IMR-90 (cell line): ENCODE data around the gene CPA5. TPM values are rescaled to one million over a fixed set of nuclear protein-coding genes. Genes with fewer than 3 reads are reported as not detected.

Source experiments
- ATAC-seq: fragments of 200-7000 bp; cut with Tn5 transposase; 2 replicates; pipeline ENCODE4 v1.9.1; 2020; ENCODE audit warnings: low read depth, mild to moderate bottlenecking, moderate library complexity
- BruUV-seq: library from RNA; stranded (reverse); fragments of 400-500 nt; replicated peaks from 2 replicates; lab custom pipeline; 2021; lab: Mats Ljungman, UMichigan
- CTCF ChIA-PET: fragments of 300-600 bp; formaldehyde crosslinking; extraction: SDS; loops from one replicate; lab custom pipeline; 2021; ENCODE audit warnings: antibody characterized with exemption; lab: Yijun Ruan, JAX
- POLR2A ChIA-PET: fragments of 300-600 bp; sonication (Branson Sonifier 250); formaldehyde crosslinking; loops from one replicate; lab custom pipeline; 2022; ENCODE audit warnings: antibody characterized with exemption; ENCODE audit not compliant: unreplicated experiment; lab: Charles Lee
- DNase-seq: peaks from one replicate; pipeline ENCODE4 v3.0.0; 2013
- H2AFZ ChIP-seq: replicated peaks from 2 replicates; pipeline ENCODE3; 2013; ENCODE audit warnings: low read length, mild to moderate bottlenecking; ENCODE audit not compliant: poor library complexity
- H2AK5ac ChIP-seq: 2 replicates; pipeline ENCODE4 v1.6.1; 2013; ENCODE audit warnings: low read depth, low read length, inconsistent platforms
- H2AK9ac ChIP-seq: replicated peaks from 2 replicates; pipeline ENCODE3; 2013; ENCODE audit warnings: mild to moderate bottlenecking, low read depth, low read length, moderate library complexity; ENCODE audit not compliant: poor library complexity
- H2BK120ac ChIP-seq: 2 replicates; pipeline ENCODE4 v1.6.1; 2013; ENCODE audit warnings: low read depth, low read length, inconsistent platforms
- H2BK15ac ChIP-seq: 3 replicates; pipeline ENCODE4 v1.6.1; 2013; ENCODE audit warnings: low read depth, low read length, inconsistent platforms
- H2BK20ac ChIP-seq: 2 replicates; pipeline ENCODE4 v1.6.1; 2013; ENCODE audit warnings: low read depth, mild to moderate bottlenecking, inconsistent platforms, low read length, moderate library complexity
- H2BK5ac ChIP-seq: 2 replicates; pipeline ENCODE4 v1.6.1; 2013; ENCODE audit warnings: mild to moderate bottlenecking, low read depth, low read length, inconsistent platforms; ENCODE audit not compliant: poor library complexity, severe bottlenecking
- H3K14ac ChIP-seq: replicated peaks from 2 replicates; pipeline ENCODE4 v1.6.1; 2013; ENCODE audit warnings: low read depth, low read length, inconsistent platforms
- H3K18ac ChIP-seq: 2 replicates; pipeline ENCODE4 v1.6.1; 2013; ENCODE audit warnings: low read depth, low read length, control low read depth
- H3K23ac ChIP-seq: 2 replicates; pipeline ENCODE4 v1.6.1; 2013; ENCODE audit warnings: low read depth, low read length, inconsistent platforms
- H3K27ac ChIP-seq: 2 replicates; pipeline ENCODE4 v1.5.1; 2013; ENCODE audit warnings: mild to moderate bottlenecking, control low read depth, low read length; ENCODE audit not compliant: insufficient read depth
- H3K27me3 ChIP-seq: 2 replicates; pipeline ENCODE4 v1.6.1; 2013; ENCODE audit warnings: low read length; ENCODE audit not compliant: control insufficient read depth, insufficient read depth
- H3K36me3 ChIP-seq: 2 replicates; pipeline ENCODE4 v1.6.1; 2013; ENCODE audit warnings: low read length, mixed read lengths; ENCODE audit not compliant: control insufficient read depth, insufficient read depth
- H3K4ac ChIP-seq: 2 replicates; pipeline ENCODE4 v1.6.1; 2013; ENCODE audit warnings: low read depth, low read length, inconsistent platforms
- H3K4me1 ChIP-seq: 2 replicates; pipeline ENCODE4 v1.6.1; 2013; ENCODE audit warnings: low read length, mixed read lengths; ENCODE audit not compliant: control insufficient read depth, insufficient read depth
- H3K4me2 ChIP-seq: 2 replicates; pipeline ENCODE4 v1.6.1; 2013; ENCODE audit warnings: low read depth, mild to moderate bottlenecking, control low read depth, low read length, moderate library complexity
- H3K4me3 ChIP-seq: 2 replicates; pipeline ENCODE4 v1.5.1; 2013; ENCODE audit warnings: low read depth, mild to moderate bottlenecking, control low read depth, low read length, moderate library complexity; ENCODE audit not compliant: insufficient read depth
- H3K56ac ChIP-seq: 2 replicates; pipeline ENCODE4 v1.6.1; 2013; ENCODE audit warnings: low read length, inconsistent platforms; ENCODE audit not compliant: insufficient read depth; ENCODE audit errors: extremely low read depth
- H3K79me1 ChIP-seq, 2 experiments: 2 replicates each; pipeline ENCODE4 v1.6.1; 2013; ENCODE audit warnings: low read length in 2 of 2, inconsistent platforms in 1 of 2, low read depth in 1 of 2
- H3K9ac ChIP-seq: 2 replicates; pipeline ENCODE4 v1.6.1; 2013; ENCODE audit warnings: low read depth, low read length, control low read depth
- H3K9me1 ChIP-seq: 2 replicates; pipeline ENCODE4 v1.6.1; 2013; ENCODE audit warnings: low read length, inconsistent platforms; ENCODE audit not compliant: insufficient read depth
- H3K9me3 ChIP-seq: 2 replicates; pipeline ENCODE4 v1.6.1; 2013; ENCODE audit warnings: low read length; ENCODE audit not compliant: control insufficient read depth, insufficient read depth
- H4K20me1 ChIP-seq: 2 replicates; pipeline ENCODE4 v1.6.1; 2013; ENCODE audit warnings: low read length, inconsistent platforms; ENCODE audit not compliant: insufficient read depth
- H4K5ac ChIP-seq: 2 replicates; pipeline ENCODE4 v1.6.1; 2013; ENCODE audit warnings: mild to moderate bottlenecking, low read depth, low read length, control low read depth
- H4K8ac ChIP-seq, 2 experiments: 2 replicates each; pipeline ENCODE4 v1.6.1; 2013; ENCODE audit warnings: low read depth in 2 of 2, low read length in 2 of 2, control low read depth in 1 of 2, inconsistent platforms in 1 of 2
- H4K91ac ChIP-seq: 2 replicates; pipeline ENCODE4 v1.6.1; 2013; ENCODE audit warnings: low read depth, low read length, inconsistent platforms; ENCODE audit not compliant: insufficient read depth
- BHLHE40 ChIP-seq: fragments of 150-350 bp; IDR thresholded peaks from 2 replicates; pipeline ENCODE4 v1.6.1; 2016; ENCODE audit warnings: mild to moderate bottlenecking, low read depth, low read length
- CEBPB ChIP-seq: IDR thresholded peaks from 2 replicates; pipeline ENCODE4 v1.6.1; 2012; ENCODE audit warnings: low read depth, low read length, improper control_type of control experiment
- CHD1 ChIP-seq: IDR thresholded peaks from 2 replicates; pipeline ENCODE4 v1.6.1; 2012; ENCODE audit warnings: low read depth, low read length, improper control_type of control experiment
- FOS ChIP-seq: fragments of 150-350 bp; IDR thresholded peaks from 2 replicates; pipeline ENCODE4 v1.6.1; 2016; ENCODE audit warnings: low read depth, low read length
- MAZ ChIP-seq: IDR thresholded peaks from 2 replicates; pipeline ENCODE4 v1.6.1; 2012; ENCODE audit warnings: low read depth, mild to moderate bottlenecking, low read length, improper control_type of control experiment, moderate library complexity, borderline replicate concordance
- MXI1 ChIP-seq: IDR thresholded peaks from 2 replicates; pipeline ENCODE4 v1.6.1; 2012; ENCODE audit warnings: low read depth, mild to moderate bottlenecking, low read length, moderate library complexity, borderline replicate concordance
- NFE2L2 ChIP-seq: fragments of 150-350 bp; IDR thresholded peaks from 2 replicates; pipeline ENCODE4 v1.6.1; 2016; ENCODE audit warnings: low read depth, mild to moderate bottlenecking, low read length
- POLR2A ChIP-seq: IDR thresholded peaks from 2 replicates; pipeline ENCODE4 v1.6.1; 2012; ENCODE audit warnings: mild to moderate bottlenecking, low read depth, low read length
- RAD21 ChIP-seq: IDR thresholded peaks from 2 replicates; pipeline ENCODE4 v1.6.1; 2012; ENCODE audit warnings: low read length, improper control_type of control experiment
- RCOR1 ChIP-seq: IDR thresholded peaks from 2 replicates; pipeline ENCODE4 v1.6.1; 2012; ENCODE audit warnings: mild to moderate bottlenecking, low read length, improper control_type of control experiment; ENCODE audit not compliant: insufficient replicate concordance
- SMC3 ChIP-seq: fragments of 150-350 bp; IDR thresholded peaks from 2 replicates; pipeline ENCODE4 v1.6.1; 2016; ENCODE audit warnings: low read depth, mild to moderate bottlenecking, antibody characterized with exemption, low read length, moderate library complexity
- WGBS, 2 experiments: methylation state at CpG; one replicate each; pipeline versions ENCODE4 v1.1.5 to v1.1.7; 2013; ENCODE audit warnings: missing lambda C conversion rate in 2 of 2; ENCODE audit not compliant: insufficient read length in 1 of 2; ENCODE audit errors: extremely low coverage in 2 of 2; 5-methylcytosine and 5-hydroxymethylcytosine counted together
- dilution Hi-C: fragments of 300-500 bp; cut with HindIII; formaldehyde crosslinking; loops from one replicate; pipeline ENCODE4 v1.14.3; 2018; ENCODE audit warnings: low sequenced_read_pairs; ENCODE audit not compliant: unreplicated experiment
- in situ Hi-C: fragments of 300-500 bp; cut with MboI; formaldehyde crosslinking; loops from 3 replicates; pipeline ENCODE4 v1.14.3; 2019; ENCODE audit warnings: low sequenced_read_pairs, inconsistent platforms, mixed read lengths
- intact Hi-C: fragments of 100-400 bp; cut with micrococcal nuclease; formaldehyde crosslinking; loops from 2 replicates; pipeline ENCODE4 v1.10.0; 2022
- polyA plus RNA-seq, 3 experiments: library from polyadenylated mRNA; depleted of rRNA; stranded (reverse); fragments of >200 nt; gene quantifications; 2 replicates each; pipeline ENCODE4 v1.2.3, GENCODE V29; 2012; ENCODE audit warnings: low replicate concordance in 1 of 3
- total RNA-seq: library from RNA; depleted of rRNA; stranded (reverse); fragments of >200 nt; gene quantifications from 2 replicates; pipeline ENCODE4 v1.2.3, GENCODE V29; 2012
- TF ChIP-seq, protein P1 (sequence below): conservative IDR thresholded peaks from 2 replicates; pipeline ENCODE4 v1.5.1; 2012; ENCODE audit warnings: mild to moderate bottlenecking, low read depth, low read length, improper control_type of control experiment

The CPA5 gene
- total and polyA plus RNA-seq, 2 of the 4 experiments (the other 2 are of a cell fraction), result under 0.01 to 0.86 TPM

DNA sequence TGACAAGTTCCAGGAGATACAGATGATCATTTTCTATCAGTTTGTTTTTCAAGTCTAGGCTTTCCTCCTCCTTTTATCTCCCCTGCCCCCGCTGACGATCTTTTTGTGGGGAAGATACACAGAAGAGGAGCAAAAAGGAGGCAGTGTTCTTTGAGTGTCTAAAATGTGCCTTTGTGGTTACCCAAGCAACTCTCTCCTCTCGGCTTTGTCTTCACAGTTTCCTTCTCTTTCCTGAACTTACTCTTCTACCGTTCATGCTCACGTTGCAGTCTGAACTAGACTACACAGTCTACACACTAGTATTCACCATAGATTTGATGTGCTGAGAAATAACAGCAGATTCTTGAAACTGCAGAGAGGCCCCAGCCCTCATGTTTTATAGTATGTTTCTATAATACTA is 72.6 kb downstream of the CPA5 start:
- Histone ChIP-seq H4K20me1 (no peaks in the 10 kb centered on the region), H3K14ac (no peak overlapping the region), H2AK9ac (no peak overlapping the region), H3K18ac (no peak overlapping the region), H3K36me3 (no peaks in the 10 kb centered on the region), H3K4me3 (no peak overlapping the region), H3K79me1 (peaks cover 5 to 13% of the 10 kb centered on the region in 2 experiments; a peak in 3 of 4 replicates), H2BK120ac (no peak overlapping the region), H2AK5ac (no peak overlapping the region), H3K9me3 (no peaks in the 10 kb centered on the region), H2BK5ac (no peak overlapping the region), H3K9ac (no peak overlapping the region), H4K91ac (no peak overlapping the region), H3K4ac (no peak overlapping the region), H3K27me3 (no peaks in the 10 kb centered on the region), H2AFZ (peak overlapping the region; percentile 24), H4K8ac (peak overlapping the region in 1 of 2 experiments; percentile 27; a peak in 1 of 4 replicates), H2BK15ac (no peak overlapping the region), H3K56ac (no peak overlapping the region), H3K27ac (no peak overlapping the region), H3K4me1 (peaks cover 3% of the 10 kb centered on the region), H3K23ac (no peak overlapping the region), H3K9me1 (peaks cover 9% of the 10 kb centered on the region), H2BK20ac (no peak overlapping the region), H3K4me2 (no peak overlapping the region), H4K5ac (peak overlapping the region; percentile 72)
- in situ Hi-C loops, result no loop called here
- ChIA-PET CTCF (no interaction called here), POLR2A (no interaction called here)
- no peak for ATAC-seq
- DNase-seq, result no peak
- no CpG with 5 or more reads among the region's 5 CpGs for WGBS, 2 experiments
- intact Hi-C loops, result no loop called here
- no TSS peak for BruUV-seq
- dilution Hi-C loops, result no loop called here
- TF ChIP-seq CEBPB (no peak), RCOR1 (no peak), CHD1 (no peak), MAZ (no peak), RAD21 (no peak), BHLHE40 (no peak), POLR2A (no peak), FOS (no peak), SMC3 (no peak), NFE2L2 (no peak), MXI1 (no peak)
- TF ChIP-seq, protein P1, sequence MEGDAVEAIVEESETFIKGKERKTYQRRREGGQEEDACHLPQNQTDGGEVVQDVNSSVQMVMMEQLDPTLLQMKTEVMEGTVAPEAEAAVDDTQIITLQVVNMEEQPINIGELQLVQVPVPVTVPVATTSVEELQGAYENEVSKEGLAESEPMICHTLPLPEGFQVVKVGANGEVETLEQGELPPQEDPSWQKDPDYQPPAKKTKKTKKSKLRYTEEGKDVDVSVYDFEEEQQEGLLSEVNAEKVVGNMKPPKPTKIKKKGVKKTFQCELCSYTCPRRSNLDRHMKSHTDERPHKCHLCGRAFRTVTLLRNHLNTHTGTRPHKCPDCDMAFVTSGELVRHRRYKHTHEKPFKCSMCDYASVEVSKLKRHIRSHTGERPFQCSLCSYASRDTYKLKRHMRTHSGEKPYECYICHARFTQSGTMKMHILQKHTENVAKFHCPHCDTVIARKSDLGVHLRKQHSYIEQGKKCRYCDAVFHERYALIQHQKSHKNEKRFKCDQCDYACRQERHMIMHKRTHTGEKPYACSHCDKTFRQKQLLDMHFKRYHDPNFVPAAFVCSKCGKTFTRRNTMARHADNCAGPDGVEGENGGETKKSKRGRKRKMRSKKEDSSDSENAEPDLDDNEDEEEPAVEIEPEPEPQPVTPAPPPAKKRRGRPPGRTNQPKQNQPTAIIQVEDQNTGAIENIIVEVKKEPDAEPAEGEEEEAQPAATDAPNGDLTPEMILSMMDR, result no peak
